Transverse colon (tissue), 3 donors: ENCODE data around the gene PPIL3.

ENCODE experiments used
- POLR2A ChIP-seq: fragments of 450-650 bp; IDR thresholded peaks from one replicate; pipeline ENCODE4 v1.6.1; 2016; ENCODE audit warnings: antibody characterized with exemption, mild to moderate bottlenecking, moderate library complexity
- TF ChIP-seq, protein P1 (sequence below), 5 experiments: fragments of 200-600 bp in 3 of 5; fragments of 450-650 bp in 2 of 5; sonication (generic) in 3 of 5; IDR thresholded peaks; 1 replicate in 2 of 5; 2 replicates in 3 of 5; pipeline ENCODE4 v1.5.1; 2016 to 2017; ENCODE audit warnings: antibody characterized with exemption in 5 of 5, inconsistent platforms in 3 of 5, mild to moderate bottlenecking in 2 of 5, moderate library complexity in 1 of 5

GRCh38 chr2:200847939-200848338, 40.9 kb downstream of the PPIL3 start:
- TF ChIP-seq POLR2A, result no peak
- TF ChIP-seq, protein P1, sequence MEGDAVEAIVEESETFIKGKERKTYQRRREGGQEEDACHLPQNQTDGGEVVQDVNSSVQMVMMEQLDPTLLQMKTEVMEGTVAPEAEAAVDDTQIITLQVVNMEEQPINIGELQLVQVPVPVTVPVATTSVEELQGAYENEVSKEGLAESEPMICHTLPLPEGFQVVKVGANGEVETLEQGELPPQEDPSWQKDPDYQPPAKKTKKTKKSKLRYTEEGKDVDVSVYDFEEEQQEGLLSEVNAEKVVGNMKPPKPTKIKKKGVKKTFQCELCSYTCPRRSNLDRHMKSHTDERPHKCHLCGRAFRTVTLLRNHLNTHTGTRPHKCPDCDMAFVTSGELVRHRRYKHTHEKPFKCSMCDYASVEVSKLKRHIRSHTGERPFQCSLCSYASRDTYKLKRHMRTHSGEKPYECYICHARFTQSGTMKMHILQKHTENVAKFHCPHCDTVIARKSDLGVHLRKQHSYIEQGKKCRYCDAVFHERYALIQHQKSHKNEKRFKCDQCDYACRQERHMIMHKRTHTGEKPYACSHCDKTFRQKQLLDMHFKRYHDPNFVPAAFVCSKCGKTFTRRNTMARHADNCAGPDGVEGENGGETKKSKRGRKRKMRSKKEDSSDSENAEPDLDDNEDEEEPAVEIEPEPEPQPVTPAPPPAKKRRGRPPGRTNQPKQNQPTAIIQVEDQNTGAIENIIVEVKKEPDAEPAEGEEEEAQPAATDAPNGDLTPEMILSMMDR (IDR thresholded peaks at IDR 0.05), result no peak
